Measurements from ENCODE around the gene MAP4K4. TPM values are rescaled to one million over a fixed set of nuclear protein-coding genes. Genes with fewer than 3 reads are reported as not detected.

Gene MAP4K4
- total RNA-seq, 4 donors from 2014 or later, result 40.0 to 85.5 (median 59.5) TPM

GRCh38 chr2:101895819-101896322 is 198.4 kb downstream of the MAP4K4 start:
- H3K4me1 ChIP-seq, result no peaks in the 10 kb centered on the region
- no peak for ATAC-seq
- H3K27ac ChIP-seq, result no peak overlapping the region
- in situ Hi-C loops (cut with MboI; ENCODE audit: low sequenced_read_pairs in 4 of 4), result no loop called here
- intact Hi-C loops (cut with DNase I; ENCODE audit: low total_unique reads), result no loop called here
- H3K36me3 ChIP-seq, result peaks cover 0 to 25% of the 10 kb centered on the region in 2 donors
- DNase-seq, result no peak
- no peak overlapping the region for H3K4me3 ChIP-seq
- no peak for TF ChIP-seq CTCF (IDR thresholded peaks at IDR 0.05 in 4 of 5, conservative IDR thresholded peaks at IDR 0.05 in 1 of 5)
- no peak for TF ChIP-seq POLR2A (IDR thresholded peaks at IDR 0.05)
- no peaks in the 10 kb centered on the region for H3K27me3 ChIP-seq
- no peaks in the 10 kb centered on the region for H3K9me3 ChIP-seq

- intact Hi-C loops (cut with DNase I; ENCODE audit: low total_unique reads) (no loop called here), in situ Hi-C loops (cut with MboI; ENCODE audit: low sequenced_read_pairs in 4 of 4) (no loop called here)
- Histone ChIP-seq H3K4me1 (no peaks in the 10 kb centered on the region), H3K9me3 (no peaks in the 10 kb centered on the region), H3K27me3 (no peaks in the 10 kb centered on the region), H3K4me3 (no peak overlapping the region), H3K36me3 (peaks cover 0 to 14% of the 10 kb centered on the region in 2 donors), H3K27ac (no peak overlapping the region)
- DNase-seq (peak in 1 of 2 donors; percentile 20), ATAC-seq (peak in 1 of 2 donors; percentile 66)
- TF ChIP-seq CTCF (IDR thresholded peaks at IDR 0.05 in 4 of 5, conservative IDR thresholded peaks at IDR 0.05 in 1 of 5) (no peak), POLR2A (IDR thresholded peaks at IDR 0.05) (no peak)
These were observed 199.8 kb downstream of the MAP4K4 start for GRCh38 chr2:101897301-101897700.

GRCh38 chr2:101899265-101899664 is 201.8 kb downstream of the MAP4K4 start:
- H3K36me3 ChIP-seq, result no peaks in the 10 kb centered on the region
- no peak for TF ChIP-seq POLR2A (IDR thresholded peaks at IDR 0.05)
- TF ChIP-seq CTCF (IDR thresholded peaks at IDR 0.05 in 4 of 5, conservative IDR thresholded peaks at IDR 0.05 in 1 of 5), result no peak
- H3K4me3 ChIP-seq, result no peak overlapping the region
- H3K27ac ChIP-seq, result no peak overlapping the region
- ATAC-seq (no peak), DNase-seq (no peak)
- no peaks in the 10 kb centered on the region for H3K4me1 ChIP-seq
- no peaks in the 10 kb centered on the region for H3K9me3 ChIP-seq
- in situ Hi-C loops (cut with MboI; ENCODE audit: low sequenced_read_pairs in 4 of 4), result no loop called here
- no peaks in the 10 kb centered on the region for H3K27me3 ChIP-seq
- intact Hi-C loops (cut with DNase I; ENCODE audit: low total_unique reads), result no loop called here

DNA sequence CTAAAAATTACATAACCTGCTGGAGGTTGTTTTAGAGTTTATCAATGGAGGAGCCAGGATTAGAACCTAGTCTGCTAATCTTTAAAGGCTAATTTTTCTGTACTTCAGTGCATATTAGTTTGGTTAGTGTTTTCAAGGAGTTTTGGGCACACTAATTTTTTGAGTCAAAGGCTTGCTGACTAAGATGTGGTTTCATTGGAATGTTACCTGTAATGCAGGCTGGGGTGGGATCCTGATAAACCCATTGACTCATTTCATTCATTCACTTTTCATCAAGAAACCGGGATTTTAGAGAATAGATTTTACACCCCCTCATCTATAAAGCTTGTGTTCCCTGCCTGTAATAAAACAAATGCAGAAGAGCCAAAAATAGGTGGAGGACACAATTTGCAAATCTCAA is 202.4 kb downstream of the MAP4K4 start:
- in situ Hi-C loops (cut with MboI; ENCODE audit: low sequenced_read_pairs in 4 of 4) (no loop called here), intact Hi-C loops (cut with DNase I; ENCODE audit: low total_unique reads) (no loop called here)
- no peak for ATAC-seq
- no peaks in the 10 kb centered on the region for H3K36me3 ChIP-seq
- no peak overlapping the region for H3K4me3 ChIP-seq
- H3K4me1 ChIP-seq, result no peaks in the 10 kb centered on the region
- H3K9me3 ChIP-seq, result no peaks in the 10 kb centered on the region
- H3K27ac ChIP-seq, result no peak overlapping the region
- DNase-seq, result no peak
- H3K27me3 ChIP-seq, result no peaks in the 10 kb centered on the region
- TF ChIP-seq POLR2A (IDR thresholded peaks at IDR 0.05) (no peak), CTCF (IDR thresholded peaks at IDR 0.05 in 4 of 5, conservative IDR thresholded peaks at IDR 0.05 in 1 of 5) (no peak)

DNA sequence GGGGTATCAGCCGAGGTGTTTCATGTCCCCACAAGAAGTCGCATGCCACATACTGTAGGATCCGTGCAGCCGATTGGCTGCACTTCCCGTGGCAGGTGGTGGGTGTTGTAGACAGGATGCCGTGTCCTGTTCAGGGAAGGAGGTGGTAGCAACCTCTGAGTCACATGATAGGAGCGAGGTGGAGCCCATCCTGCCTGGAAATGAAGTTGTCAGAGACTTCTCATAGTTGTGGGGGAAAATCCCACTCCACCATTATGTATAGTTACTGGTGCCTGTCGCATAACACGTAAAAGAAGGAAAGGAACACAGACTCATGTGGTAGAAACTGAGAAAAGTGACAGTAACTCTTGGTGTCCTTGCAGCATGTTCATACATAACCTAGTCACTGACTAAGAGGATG is 202.9 kb downstream of the MAP4K4 start:
- H3K36me3 ChIP-seq, result no peaks in the 10 kb centered on the region

More for the DNA sequence above, 202.9 kb downstream of the MAP4K4 start:
- ATAC-seq (no peak), DNase-seq (no peak)
- TF ChIP-seq CTCF (IDR thresholded peaks at IDR 0.05 in 4 of 5, conservative IDR thresholded peaks at IDR 0.05 in 1 of 5), result no peak
- no peak for TF ChIP-seq POLR2A (IDR thresholded peaks at IDR 0.05)
- intact Hi-C loops (cut with DNase I; ENCODE audit: low total_unique reads) (no loop called here), in situ Hi-C loops (cut with MboI; ENCODE audit: low sequenced_read_pairs in 4 of 4) (no loop called here)
- Histone ChIP-seq H3K4me1 (no peaks in the 10 kb centered on the region), H3K27ac (no peak overlapping the region), H3K9me3 (no peaks in the 10 kb centered on the region), H3K27me3 (no peaks in the 10 kb centered on the region), H3K4me3 (no peak overlapping the region)
